Upper lobe of right lung (tissue), 1 donor: Measurements from ENCODE around the gene F2RL2. TPM values are rescaled to one million over a fixed set of nuclear protein-coding genes. Genes with fewer than 3 reads are reported as not detected.

ENCODE experiments used
- ATAC-seq: fragments of 200-7000 bp; cut with Tn5 transposase; one replicate; pipeline ENCODE4 v1.9.1; 2020; ENCODE audit warnings: mild to moderate bottlenecking, moderate library complexity
- DNase-seq: peaks from one replicate; pipeline ENCODE4 v3.0.0-alpha.2; 2020
- H3K27ac ChIP-seq: fragments of 200-600 bp; one replicate; pipeline ENCODE4 v1.8.0; 2022
- H3K27me3 ChIP-seq: fragments of 200-600 bp; one replicate; pipeline ENCODE4 v1.8.0; 2022; ENCODE audit warnings: mild to moderate bottlenecking
- H3K36me3 ChIP-seq: fragments of 200-600 bp; one replicate; pipeline ENCODE4 v1.8.0; 2022
- H3K4me1 ChIP-seq: fragments of 200-600 bp; one replicate; pipeline ENCODE4 v1.8.0; 2022
- H3K4me3 ChIP-seq: fragments of 200-600 bp; one replicate; pipeline ENCODE4 v1.8.0; 2022; ENCODE audit warnings: mild to moderate bottlenecking
- H3K9me3 ChIP-seq: fragments of 200-600 bp; one replicate; pipeline ENCODE4 v1.8.0; 2022
- CTCF ChIP-seq: fragments of 200-600 bp; IDR thresholded peaks from one replicate; pipeline ENCODE4 v1.8.0; 2022; ENCODE audit warnings: antibody characterized with exemption
- intact Hi-C: fragments of 100-400 bp; cut with DNase I; formaldehyde crosslinking; loops from one replicate; pipeline ENCODE4 v1.11.0; 2022
- long read RNA-seq: library from polyadenylated mRNA; unstranded; transcript quantifications from one replicate; pipeline ENCODE4 v2.0.0, GENCODE V29; 2021
- total RNA-seq: library from RNA; stranded (reverse); fragmentation: NEBNext Ultra II Directional; extraction: Animal tissue kit (Norgen Biotek cat#: 25700); gene quantifications from one replicate; pipeline ENCODE4 v1.2.1, GENCODE V29; 2021
- donor health status: DM: no; HTN: yes; CAD: no; lungs with severe emphysema.

F2RL2 gene, protein sequence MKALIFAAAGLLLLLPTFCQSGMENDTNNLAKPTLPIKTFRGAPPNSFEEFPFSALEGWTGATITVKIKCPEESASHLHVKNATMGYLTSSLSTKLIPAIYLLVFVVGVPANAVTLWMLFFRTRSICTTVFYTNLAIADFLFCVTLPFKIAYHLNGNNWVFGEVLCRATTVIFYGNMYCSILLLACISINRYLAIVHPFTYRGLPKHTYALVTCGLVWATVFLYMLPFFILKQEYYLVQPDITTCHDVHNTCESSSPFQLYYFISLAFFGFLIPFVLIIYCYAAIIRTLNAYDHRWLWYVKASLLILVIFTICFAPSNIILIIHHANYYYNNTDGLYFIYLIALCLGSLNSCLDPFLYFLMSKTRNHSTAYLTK
- total RNA-seq, result 1.2 TPM
- long read RNA-seq, partial matches to known transcripts, result 0 of 2 reads
- long read RNA-seq, other reads (novel, unspliced or antisense), result 2 of 2 reads

DNA sequence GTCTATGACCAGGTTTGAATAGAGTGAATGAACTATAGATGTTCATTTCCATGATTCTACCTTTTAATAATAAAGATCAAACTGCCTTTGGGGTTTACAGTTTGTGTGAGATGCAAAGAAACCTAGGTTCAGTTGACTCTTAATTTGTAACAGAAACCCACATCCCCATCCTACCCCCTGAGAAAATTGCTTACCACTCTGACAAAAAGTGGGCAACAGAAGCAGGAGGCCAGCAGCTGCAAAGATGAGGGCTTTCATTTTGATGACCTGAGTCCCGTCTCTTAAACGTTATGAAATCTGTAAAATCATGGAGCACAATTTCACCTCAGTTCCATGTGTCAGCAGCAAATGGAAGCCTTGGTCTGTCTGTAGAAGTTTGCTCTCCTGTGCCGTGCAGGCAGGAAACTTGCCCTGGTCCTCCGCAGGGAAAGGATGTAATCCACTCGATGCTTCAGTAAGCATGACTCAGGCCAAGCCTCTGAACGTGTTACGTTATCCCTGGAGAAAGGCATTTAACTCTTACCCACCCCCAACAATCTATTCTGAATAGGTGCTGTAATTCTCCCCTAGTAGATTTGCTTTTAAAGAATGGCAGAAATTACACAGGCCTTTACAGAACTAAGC is at the start of gene F2RL2:
Gene F2RL2, minus strand, starts transcription at position 431 of the 624 bp plus-strand sequence. Its CDS starts 173 bp downstream, at position 258.
- TF ChIP-seq CTCF, result no peak
- H3K27ac ChIP-seq, result no peak within 1 kb of the TSS

GRCh38 chr5:76672242-76672641 is 49.0 kb upstream of the F2RL2 start:
- intact Hi-C loops, result no loop called here
- no peak overlapping the region for H3K4me3 ChIP-seq
- DNase-seq, result no peak
- no peaks in the 10 kb centered on the region for H3K9me3 ChIP-seq
- H3K27me3 ChIP-seq, result no peaks in the 10 kb centered on the region
- peaks cover 27% of the 10 kb centered on the region for H3K36me3 ChIP-seq
- TF ChIP-seq CTCF, result no peak
- H3K4me1 ChIP-seq, result no peaks in the 10 kb centered on the region
- no peak for ATAC-seq
- H3K27ac ChIP-seq, result no peak overlapping the region

More for the DNA sequence above, at the start of gene F2RL2:
- no peak within 1 kb of the TSS for H3K4me3 ChIP-seq
- intact Hi-C loops, result no loop called here
- no peaks in the 10 kb centered on the region for H3K36me3 ChIP-seq
- ATAC-seq, result no peak
- no peaks in the 10 kb centered on the region for H3K27me3 ChIP-seq
- no peaks in the 10 kb centered on the region for H3K9me3 ChIP-seq
- H3K4me1 ChIP-seq, result no peaks in the 10 kb centered on the region
- no peak for DNase-seq

DNA sequence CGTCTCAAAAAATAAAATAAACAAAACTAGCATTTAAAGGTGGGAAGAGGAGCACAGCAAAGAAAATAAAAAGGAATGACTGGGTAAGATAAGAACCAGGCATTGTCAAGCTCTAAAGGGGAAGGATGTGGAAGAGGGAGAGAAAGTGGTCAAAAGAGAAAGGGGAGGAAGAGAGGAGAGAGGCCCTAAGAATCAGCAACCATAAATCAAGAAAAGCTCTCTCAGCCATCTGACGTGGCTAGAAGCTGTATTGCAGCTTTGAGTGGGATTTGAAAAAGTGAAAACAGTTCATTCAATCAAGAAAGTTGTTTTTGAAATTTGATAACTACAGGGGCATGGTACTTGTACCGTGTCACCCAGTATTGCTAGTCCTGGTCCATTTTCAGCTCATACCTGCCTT is 47.3 kb upstream of the F2RL2 start:
- Histone ChIP-seq H3K9me3 (no peaks in the 10 kb centered on the region), H3K27ac (no peak overlapping the region), H3K27me3 (no peaks in the 10 kb centered on the region), H3K4me3 (no peak overlapping the region), H3K36me3 (peaks cover 21% of the 10 kb centered on the region), H3K4me1 (no peaks in the 10 kb centered on the region)
- DNase-seq (no peak), ATAC-seq (no peak)
- intact Hi-C loops, result no loop called here
- TF ChIP-seq CTCF, result no peak

DNA sequence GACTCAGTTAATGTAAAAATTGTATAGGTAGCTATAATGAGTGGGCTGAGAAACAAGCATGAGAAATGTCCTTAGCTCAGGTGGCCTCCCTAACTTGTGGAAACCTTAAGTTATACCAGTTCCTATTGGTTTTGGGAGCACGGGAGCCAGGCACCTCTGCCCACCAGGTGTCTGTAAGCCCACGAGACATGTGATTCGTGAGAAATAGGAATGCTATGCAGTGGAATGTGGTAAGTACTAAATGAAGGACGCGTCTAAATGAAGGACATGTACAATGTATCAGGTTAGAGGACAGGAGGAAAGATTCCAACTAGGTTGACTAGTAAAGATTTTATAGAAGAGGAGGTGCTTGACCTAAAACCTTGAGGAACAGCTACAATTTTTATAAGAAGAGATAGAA is 46.0 kb upstream of the F2RL2 start:
- no peaks in the 10 kb centered on the region for H3K27me3 ChIP-seq
- H3K4me3 ChIP-seq, result no peak overlapping the region
- intact Hi-C loops, result no loop called here
- TF ChIP-seq CTCF, result no peak
- H3K4me1 ChIP-seq, result no peaks in the 10 kb centered on the region
- no peaks in the 10 kb centered on the region for H3K9me3 ChIP-seq
- ATAC-seq (no peak), DNase-seq (no peak)
- no peak overlapping the region for H3K27ac ChIP-seq
- peaks cover 18% of the 10 kb centered on the region for H3K36me3 ChIP-seq

- intact Hi-C loops, result no loop called here
Observed at GRCh38 chr5:76667495-76667894, 44.3 kb upstream of the F2RL2 start.

More at GRCh38 chr5:76667495-76667894, 44.3 kb upstream of the F2RL2 start:
- Histone ChIP-seq H3K36me3 (peaks cover 12% of the 10 kb centered on the region), H3K27ac (no peak overlapping the region), H3K4me3 (no peak overlapping the region), H3K9me3 (no peaks in the 10 kb centered on the region), H3K27me3 (no peaks in the 10 kb centered on the region), H3K4me1 (no peaks in the 10 kb centered on the region)
- ATAC-seq, result no peak
- no peak for TF ChIP-seq CTCF
- no peak for DNase-seq
